SK-N-MC (cell line): Measurements from ENCODE around the gene TMC1.

Experiments used
- EZH2 ChIP-seq: fragments of 200-600 bp; sonication (generic); IDR thresholded peaks from one replicate; pipeline ENCODE4 v1.6.1; 2017; ENCODE audit warnings: antibody characterized with exemption
- POLR2AphosphoS5 ChIP-seq: IDR thresholded peaks from 2 replicates; pipeline ENCODE4 v1.6.1; 2012; ENCODE audit warnings: mild to moderate bottlenecking, low read depth, low read length, borderline replicate concordance

- no peak for TF ChIP-seq EZH2
- TF ChIP-seq POLR2AphosphoS5 = no peak
Observed at GRCh38 chr9:72539824-72540347, 18.5 kb downstream of the TMC1 start.
